ENCODE data around the gene ELOA2. TPM values are rescaled to one million over a fixed set of nuclear protein-coding genes. Genes with fewer than 3 reads are reported as not detected.
"Not testable (repeated sequence)": the region's sequence is repeated elsewhere in the genome, so short reads cannot be mapped to it uniquely, and the experiment has no call there.

The ELOA2 gene
- total RNA-seq (2014; rRNA removed; shearing (Covaris generic)): not detected in 2 replicates
- not detected in 2 replicates for polyA plus RNA-seq (2015; cell fraction: cytosol; rRNA removed)
- polyA plus RNA-seq (2015; cell fraction: nucleus; rRNA removed): not detected in 2 replicates

- in situ Hi-C loops (cut with HindIII; ENCODE audit: low pct_unique_long_range_greater_than_20kb, low sequenced_read_pairs): no loop called here
- DNase-seq (ENCODE audit: low read depth, low spot score): no peak
These were observed at the start of gene ELOA2 for GRCh38 chr18:47035156-47035671. Gene ELOA2, minus strand, starts transcription at chr18:47035621. Its CDS starts 357 bp downstream, at chr18:47035264.

GRCh38 chr18:47081578-47081977 lies 46.2 kb upstream of the ELOA2 start:
- in situ Hi-C loops (cut with HindIII; ENCODE audit: low pct_unique_long_range_greater_than_20kb, low sequenced_read_pairs): no loop called here
- DNase-seq (ENCODE audit: low read depth, low spot score): no peak

DNA sequence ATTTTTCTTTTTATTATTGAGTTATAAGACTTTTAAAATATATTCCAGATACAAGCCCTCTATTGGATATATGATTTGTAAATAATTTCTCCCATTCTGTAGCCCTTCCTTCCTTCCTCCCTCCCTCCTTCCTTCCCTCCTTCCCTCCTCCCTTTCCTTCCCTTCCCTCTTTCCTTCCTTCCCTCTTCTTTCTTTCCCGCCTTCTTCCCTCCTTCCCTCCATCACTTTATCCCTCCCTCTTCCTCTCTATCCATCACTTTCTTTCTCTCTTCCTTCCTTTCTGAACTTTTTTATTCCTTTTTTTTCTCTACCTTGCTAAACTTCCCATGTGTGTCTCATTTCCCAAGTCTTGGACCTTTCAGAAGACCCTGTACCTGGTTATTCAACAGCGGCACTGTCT lies 45.5 kb upstream of the ELOA2 start:
- no peak for DNase-seq (ENCODE audit: low read depth, low spot score)
- in situ Hi-C loops (cut with HindIII; ENCODE audit: low pct_unique_long_range_greater_than_20kb, low sequenced_read_pairs): no loop called here

- in situ Hi-C loops (cut with HindIII; ENCODE audit: low pct_unique_long_range_greater_than_20kb, low sequenced_read_pairs): no loop called here
- no peak for DNase-seq (ENCODE audit: low read depth, low spot score)
These were observed 41.7 kb upstream of the ELOA2 start for GRCh38 chr18:47077111-47077510.

DNA sequence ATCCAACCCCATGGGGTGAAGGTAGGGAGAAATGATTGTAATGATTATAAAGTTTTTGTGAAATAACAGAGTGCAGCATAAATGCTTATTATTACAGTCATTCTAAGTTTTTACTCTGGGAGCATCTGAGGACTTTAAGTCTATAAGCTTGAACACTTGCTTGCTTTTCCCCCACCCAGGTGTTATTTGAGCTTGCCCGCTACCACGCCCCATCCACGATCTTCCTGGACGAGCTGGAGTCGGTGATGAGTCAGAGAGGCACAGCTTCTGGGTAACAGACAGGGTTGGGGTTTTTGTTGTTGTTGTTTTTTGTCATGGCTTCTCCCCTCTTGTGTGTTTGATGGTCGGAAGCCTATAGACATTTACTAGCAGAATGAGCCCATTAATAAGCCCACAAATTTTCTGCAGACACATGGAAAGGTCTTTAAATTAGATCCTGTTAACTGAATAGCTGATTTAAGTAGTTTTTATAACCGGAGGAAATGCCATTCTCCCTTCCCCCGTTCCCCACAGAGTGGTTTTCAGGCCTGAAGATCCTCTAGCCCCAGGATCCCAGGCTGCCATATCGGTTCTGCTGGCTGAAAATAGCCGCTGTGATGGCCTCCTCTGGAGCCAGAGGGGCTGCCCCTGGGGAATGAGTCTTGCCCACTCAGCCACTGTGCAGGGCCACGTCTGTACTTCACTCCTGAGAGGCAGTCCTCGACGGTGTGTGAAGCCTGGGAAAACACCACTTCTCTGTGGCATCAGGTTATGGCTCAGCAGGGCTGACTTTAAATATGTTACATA lies 39.9 kb upstream of the ELOA2 start:
- no peak for DNase-seq (ENCODE audit: low read depth, low spot score)
- in situ Hi-C loops (cut with HindIII; ENCODE audit: low pct_unique_long_range_greater_than_20kb, low sequenced_read_pairs): no loop called here

- no peak for DNase-seq (ENCODE audit: low read depth, low spot score)
- in situ Hi-C loops (cut with HindIII; ENCODE audit: low pct_unique_long_range_greater_than_20kb, low sequenced_read_pairs): no loop called here
These were observed 32.2 kb upstream of the ELOA2 start for GRCh38 chr18:47067648-47068047.

GRCh38 chr18:47063096-47063495 lies 27.7 kb upstream of the ELOA2 start:
- in situ Hi-C loops (cut with HindIII; ENCODE audit: low pct_unique_long_range_greater_than_20kb, low sequenced_read_pairs): no loop called here
- no peak for DNase-seq (ENCODE audit: low read depth, low spot score)

DNA sequence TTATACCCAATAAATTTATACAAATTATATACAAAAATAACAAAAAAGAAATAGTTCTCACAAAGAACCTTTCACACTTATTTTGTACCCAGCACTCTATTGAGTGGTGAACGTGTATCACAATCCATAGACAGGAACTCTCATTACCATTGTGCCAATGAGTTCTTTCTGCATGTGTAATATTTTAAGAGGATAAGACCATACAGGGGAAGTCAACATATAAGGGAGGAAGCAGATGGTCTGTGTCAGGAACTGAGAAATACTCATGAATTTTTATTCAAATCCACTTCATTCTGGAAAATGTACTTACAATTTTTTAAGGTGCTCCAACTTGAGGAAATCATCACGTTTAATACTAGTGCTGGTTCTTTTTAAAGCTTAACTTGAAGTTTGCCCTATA lies 27.1 kb upstream of the ELOA2 start:
- DNase-seq (ENCODE audit: low read depth, low spot score): no peak
- in situ Hi-C loops (cut with HindIII; ENCODE audit: low pct_unique_long_range_greater_than_20kb, low sequenced_read_pairs): no loop called here

DNA sequence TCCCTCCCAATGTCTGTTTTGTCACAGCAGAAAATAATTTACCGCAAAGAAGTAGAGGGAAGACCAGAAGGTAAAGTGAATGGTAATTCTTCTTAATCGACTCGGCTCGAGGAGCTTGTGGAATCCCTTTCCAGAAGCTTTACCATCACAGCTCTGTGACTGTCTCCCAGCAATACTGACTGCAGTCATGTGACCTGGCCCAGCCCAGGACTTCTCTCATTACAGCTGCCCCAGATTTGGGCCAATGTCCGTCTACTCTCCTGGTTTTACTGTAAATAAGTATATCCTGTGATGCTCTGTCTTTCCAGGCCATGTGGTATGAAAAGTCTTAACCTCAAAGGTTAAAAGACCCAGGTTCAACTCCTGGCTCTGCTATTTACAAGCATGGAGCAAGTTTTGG lies 18.9 kb upstream of the ELOA2 start:
- in situ Hi-C loops (cut with HindIII; ENCODE audit: low pct_unique_long_range_greater_than_20kb, low sequenced_read_pairs): no loop called here
- no peak for DNase-seq (ENCODE audit: low read depth, low spot score)

DNA sequence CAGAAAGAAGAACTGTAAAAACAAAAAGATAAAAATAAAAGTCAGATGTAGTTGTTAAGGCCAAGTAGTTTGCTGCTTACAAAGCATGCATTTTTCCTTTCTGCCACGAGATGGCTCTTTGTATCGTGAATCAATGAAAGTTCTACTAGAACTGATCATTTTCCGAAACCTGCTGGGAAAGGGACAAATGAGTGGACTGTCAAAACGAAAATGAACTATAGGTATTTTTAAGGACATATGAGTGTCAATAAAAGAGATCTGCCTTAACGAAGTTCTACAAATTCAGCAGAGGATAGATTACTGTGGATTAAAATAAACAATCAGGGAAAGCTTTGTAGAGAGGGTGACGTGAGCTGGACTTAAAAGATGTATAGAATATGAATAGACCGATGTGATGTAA lies 15.0 kb upstream of the ELOA2 start:
- DNase-seq (ENCODE audit: low read depth, low spot score): peak; percentile 56
- in situ Hi-C loops (cut with HindIII; ENCODE audit: low pct_unique_long_range_greater_than_20kb, low sequenced_read_pairs): no loop called here

DNA sequence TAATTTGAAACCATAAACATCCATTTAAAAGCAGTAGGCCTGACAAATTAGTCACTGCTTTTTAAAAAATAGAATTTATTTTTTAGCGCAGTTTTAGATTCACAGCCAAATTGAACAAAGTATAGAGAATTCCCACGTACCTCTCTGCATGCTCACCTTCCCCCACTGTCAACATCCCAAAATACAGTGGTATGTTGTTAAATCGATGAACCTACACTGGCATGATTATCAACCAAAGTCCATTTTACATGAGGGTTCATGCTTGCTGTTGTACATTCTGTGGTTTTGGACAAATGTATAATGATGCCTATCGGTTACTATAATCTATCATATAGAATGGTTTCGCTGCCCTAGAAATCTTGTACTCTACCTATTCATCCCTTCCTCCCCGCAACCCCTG lies 5.6 kb upstream of the ELOA2 start:
- in situ Hi-C loops (cut with HindIII; ENCODE audit: low pct_unique_long_range_greater_than_20kb, low sequenced_read_pairs): no loop called here
- DNase-seq (ENCODE audit: low read depth, low spot score): no peak

GRCh38 chr18:47036927-47037578 lies 1.6 kb upstream of the ELOA2 start:
- no peak for DNase-seq (ENCODE audit: low read depth, low spot score)
- in situ Hi-C loops (cut with HindIII; ENCODE audit: low pct_unique_long_range_greater_than_20kb, low sequenced_read_pairs): no loop called here

DNA sequence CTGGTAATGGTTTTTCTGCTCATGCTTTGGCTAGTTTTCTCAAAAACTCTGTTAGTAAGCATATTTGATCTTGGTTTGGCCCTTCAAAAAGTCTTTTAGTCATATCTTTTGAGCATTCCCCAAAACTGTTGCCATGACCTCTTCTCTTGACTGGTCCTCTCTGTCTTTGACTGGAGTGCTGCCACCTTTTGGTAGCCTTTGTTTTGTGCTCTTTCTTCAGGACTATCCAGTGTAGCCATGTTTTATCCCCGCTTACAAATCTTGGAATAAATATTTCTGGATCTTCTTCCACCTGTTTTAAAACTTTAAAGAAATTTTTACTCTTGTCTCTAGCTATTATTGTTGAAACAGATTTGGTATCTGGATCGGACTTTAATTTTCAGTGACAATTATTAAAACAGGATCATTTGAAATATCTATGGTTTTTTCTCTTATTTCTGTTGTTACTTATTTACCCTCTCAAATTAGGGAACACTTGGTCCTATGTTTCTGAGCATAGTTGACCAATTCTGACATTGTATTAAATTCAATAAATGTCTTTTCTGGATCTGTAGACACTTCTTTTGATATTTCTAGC lies 965 bp upstream of the ELOA2 start:
- in situ Hi-C loops (cut with HindIII; ENCODE audit: low pct_unique_long_range_greater_than_20kb, low sequenced_read_pairs): no loop called here

GRCh38 chr18:47034591-47034990 lies 830 bp downstream of the ELOA2 start:
- in situ Hi-C loops (cut with HindIII; ENCODE audit: low pct_unique_long_range_greater_than_20kb, low sequenced_read_pairs); DNase-seq (ENCODE audit: low read depth, low spot score): not testable (repeated sequence)

More for the DNA sequence above, 965 bp upstream of the ELOA2 start:
- peak; percentile 61 for DNase-seq (ENCODE audit: low read depth, low spot score)

GRCh38 chr18:47032945-47033344 lies 2.5 kb downstream of the ELOA2 start:
- DNase-seq (ENCODE audit: low read depth, low spot score): no peak
- in situ Hi-C loops (cut with HindIII; ENCODE audit: low pct_unique_long_range_greater_than_20kb, low sequenced_read_pairs): no loop called here

- in situ Hi-C loops (cut with HindIII; ENCODE audit: low pct_unique_long_range_greater_than_20kb, low sequenced_read_pairs); DNase-seq (ENCODE audit: low read depth, low spot score): not testable (repeated sequence)
These were observed 4.5 kb downstream of the ELOA2 start for GRCh38 chr18:47030887-47031286.

DNA sequence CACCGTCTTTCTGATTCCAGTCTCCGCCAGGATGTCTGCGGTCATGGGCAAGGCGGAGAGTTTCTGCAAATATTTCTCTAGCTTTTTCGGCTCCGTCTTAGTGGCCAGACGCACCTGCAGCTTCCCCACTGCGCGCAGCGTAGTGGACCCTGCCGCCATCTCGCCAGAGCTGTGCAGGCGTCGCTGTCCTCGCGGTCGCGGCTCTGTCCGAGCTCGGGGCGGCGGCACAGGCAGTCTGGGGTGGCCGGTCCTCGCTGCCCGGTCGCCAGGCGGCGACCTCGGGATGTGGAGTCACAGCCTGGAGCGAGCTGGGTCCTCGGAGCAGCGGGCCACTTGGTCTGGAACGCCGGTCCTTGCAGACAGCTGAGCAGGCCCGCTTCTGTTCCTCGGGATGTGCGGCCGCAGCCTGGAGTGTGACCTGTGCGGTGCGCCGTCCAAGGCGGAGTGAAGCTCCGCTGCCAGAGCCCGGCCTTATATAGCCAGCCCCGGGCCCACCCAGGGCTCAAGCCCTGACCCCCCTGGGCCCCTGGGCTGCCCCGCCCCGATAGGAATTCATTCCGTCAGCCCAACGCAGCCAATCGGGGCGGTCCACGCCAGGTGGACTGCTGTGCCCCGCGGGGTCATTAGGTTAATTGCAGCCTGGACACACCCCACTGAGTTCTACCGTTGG lies 5.6 kb downstream of the ELOA2 start:
- DNase-seq (ENCODE audit: low read depth, low spot score); in situ Hi-C loops (cut with HindIII; ENCODE audit: low pct_unique_long_range_greater_than_20kb, low sequenced_read_pairs): not testable (repeated sequence)

DNA sequence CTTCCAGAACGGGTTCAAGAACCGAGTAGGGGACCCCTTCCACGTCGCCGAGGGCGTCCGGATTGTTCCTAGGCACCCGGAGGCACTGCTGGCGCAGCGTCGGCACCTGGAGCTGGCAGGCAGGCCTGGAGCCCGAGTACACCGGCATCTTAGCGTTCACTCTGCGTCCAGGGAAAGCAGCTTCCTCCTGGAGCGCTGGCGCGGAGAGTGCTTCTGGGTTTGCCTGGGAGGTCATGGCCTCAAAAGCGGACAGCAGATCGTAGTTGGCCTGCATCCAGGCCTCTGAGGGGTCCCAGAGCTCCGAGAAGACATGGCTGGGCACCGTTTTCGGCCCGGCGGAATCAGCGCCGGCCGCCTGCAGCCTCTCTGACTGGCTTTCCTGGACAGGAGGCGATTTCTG lies 6.7 kb downstream of the ELOA2 start:
- DNase-seq (ENCODE audit: low read depth, low spot score); in situ Hi-C loops (cut with HindIII; ENCODE audit: low pct_unique_long_range_greater_than_20kb, low sequenced_read_pairs): not testable (repeated sequence)

All from SK-MEL-5 (cell line).